NCI-H510A treated with DMSO at 0.1 percent for 48 hours (cell line): ENCODE measurements around the gene CCDC191.
A peak's percentile ranks its signal among the peaks of the same experiment; 100 is the strongest.

ENCODE experiments used
- DNase-seq: peaks from one replicate; lab custom pipeline; 2025; lab: John Stamatoyannopoulos, UW

CCDC191 gene

GRCh38 chr3:114056130-114057010 is at the start of gene CCDC191, which contains the start of gene QTRT2:
Gene CCDC191 (minus strand): TSS chr3:114056526. CDS start chr3:114056466, 60 bp downstream.
Gene QTRT2 (plus strand): TSS chr3:114056737. CDS start chr3:114065258, 8,521 bp downstream.
- peak; percentile 93 for DNase-seq

GRCh38 chr3:114104414-114104813 is 48.1 kb upstream of the CCDC191 start:
- no peak for DNase-seq

- DNase-seq: no peak
Measured at GRCh38 chr3:114103858-114104257, 47.5 kb upstream of the CCDC191 start.

GRCh38 chr3:114103181-114103580 is 46.9 kb upstream of the CCDC191 start:
- DNase-seq: no peak

- no peak for DNase-seq
Measured at GRCh38 chr3:114101101-114101500, 44.8 kb upstream of the CCDC191 start.

GRCh38 chr3:114095796-114096195 is 39.5 kb upstream of the CCDC191 start:
- DNase-seq: no peak

- no peak for DNase-seq
Measured at GRCh38 chr3:114093596-114093995, 37.3 kb upstream of the CCDC191 start.

GRCh38 chr3:114093016-114093380 is 36.7 kb upstream of the CCDC191 start:
- DNase-seq: no peak

- no peak for DNase-seq
Measured at GRCh38 chr3:114092151-114093015, 36.1 kb upstream of the CCDC191 start.

GRCh38 chr3:114089675-114090074 is 33.3 kb upstream of the CCDC191 start:
- DNase-seq: no peak

GRCh38 chr3:114086356-114086755 is 30.0 kb upstream of the CCDC191 start:
- no peak for DNase-seq

- no peak for DNase-seq
Measured at GRCh38 chr3:114083112-114083511, 26.8 kb upstream of the CCDC191 start.

GRCh38 chr3:114081037-114081436 is 24.7 kb upstream of the CCDC191 start:
- no peak for DNase-seq

- DNase-seq: no peak
Measured at GRCh38 chr3:114080201-114080600, 23.9 kb upstream of the CCDC191 start.

- DNase-seq: no peak
Measured at GRCh38 chr3:114079761-114080160, 23.4 kb upstream of the CCDC191 start.

- DNase-seq: no peak
Measured at GRCh38 chr3:114078126-114078525, 21.8 kb upstream of the CCDC191 start.

- DNase-seq: no peak
Measured at GRCh38 chr3:114076711-114077110, 20.4 kb upstream of the CCDC191 start.

GRCh38 chr3:114071786-114072185 is 15.5 kb upstream of the CCDC191 start:
- no peak for DNase-seq

- no peak for DNase-seq
Measured at GRCh38 chr3:114068336-114068735, 12.0 kb upstream of the CCDC191 start.

GRCh38 chr3:114067804-114068203 is 11.5 kb upstream of the CCDC191 start:
- DNase-seq: no peak

- no peak for DNase-seq
Measured at GRCh38 chr3:114060906-114061655, 4.8 kb upstream of the CCDC191 start.

- DNase-seq: no peak
Measured at GRCh38 chr3:114058646-114059045, 2.3 kb upstream of the CCDC191 start.
